HEK293T (cell line): ENCODE measurements around the gene HS6ST2.
A peak's percentile ranks its signal among the peaks of the same experiment; 100 is the strongest.

Experiments
- CTCF ChIA-PET: fragments of 350-600 bp; formaldehyde crosslinking; extraction: SDS; loops from one replicate; lab custom pipeline; 2021; ENCODE audit warnings: antibody characterized with exemption, inconsistent platforms; lab: Yijun Ruan, JAX
- POLR2A ChIA-PET: fragments of 350-600 bp; formaldehyde crosslinking; extraction: SDS; loops from one replicate; lab custom pipeline; 2020; ENCODE audit warnings: antibody characterized with exemption, inconsistent platforms; lab: Yijun Ruan, JAX
- DNase-seq: peaks from one replicate; pipeline ENCODE4 v3.0.0; 2012; ENCODE audit warnings: mixed read lengths; ENCODE audit errors: extremely low spot score
- ARNT ChIP-seq: fragments of 450-650 bp; IDR thresholded peaks from 2 replicates; pipeline ENCODE4 v1.6.1; 2017; ENCODE audit warnings: mild to moderate bottlenecking
- BHLHE40 ChIP-seq: fragments of 450-650 bp; IDR thresholded peaks from 2 replicates; pipeline ENCODE4 v1.6.1; 2016; ENCODE audit warnings: mild to moderate bottlenecking, moderate library complexity, borderline replicate concordance
- CTBP1 ChIP-seq: fragments of 450-650 bp; IDR thresholded peaks from 2 replicates; pipeline ENCODE4 v1.6.1; 2016; ENCODE audit warnings: borderline replicate concordance
- ELF4 ChIP-seq: fragments of 450-650 bp; IDR thresholded peaks from 2 replicates; pipeline ENCODE4 v1.6.1; 2017; ENCODE audit warnings: antibody characterized with exemption
- FOXA1 ChIP-seq: fragments of 450-650 bp; IDR thresholded peaks from 2 replicates; pipeline ENCODE4 v1.6.1; 2016; ENCODE audit warnings: mild to moderate bottlenecking
- FOXK2 ChIP-seq: fragments of 450-650 bp; IDR thresholded peaks from 2 replicates; pipeline ENCODE4 v1.6.1; 2016; ENCODE audit warnings: mild to moderate bottlenecking
- FOXM1 ChIP-seq: fragments of 450-650 bp; IDR thresholded peaks from 2 replicates; pipeline ENCODE4 v1.6.1; 2017; ENCODE audit warnings: mild to moderate bottlenecking, borderline replicate concordance
- HDGF ChIP-seq: fragments of 450-650 bp; IDR thresholded peaks from 2 replicates; pipeline ENCODE4 v1.6.1; 2017; ENCODE audit warnings: antibody characterized with exemption, borderline replicate concordance
- L3MBTL2 ChIP-seq: fragments of 450-650 bp; conservative IDR thresholded peaks from 2 replicates; pipeline ENCODE4 v1.6.1; 2016; ENCODE audit warnings: mild to moderate bottlenecking
- LEF1 ChIP-seq: fragments of 450-650 bp; IDR thresholded peaks from 2 replicates; pipeline ENCODE4 v1.6.1; 2017; ENCODE audit warnings: mild to moderate bottlenecking, borderline replicate concordance
- NFRKB ChIP-seq: fragments of 450-650 bp; IDR thresholded peaks from 2 replicates; pipeline ENCODE4 v1.6.1; 2016; ENCODE audit warnings: mild to moderate bottlenecking, moderate library complexity
- PKNOX1 ChIP-seq: fragments of 450-650 bp; IDR thresholded peaks from 2 replicates; pipeline ENCODE4 v1.6.1; 2016
- SP1 ChIP-seq: fragments of 450-650 bp; IDR thresholded peaks from 2 replicates; pipeline ENCODE4 v1.6.1; 2017
- SUZ12 ChIP-seq: fragments of 450-650 bp; IDR thresholded peaks from 2 replicates; pipeline ENCODE4 v1.6.1; 2016; ENCODE audit warnings: mild to moderate bottlenecking
- TARDBP ChIP-seq: fragments of 450-650 bp; IDR thresholded peaks from 2 replicates; pipeline ENCODE4 v1.6.1; 2016
- ZNF384 ChIP-seq: fragments of 450-650 bp; IDR thresholded peaks from 2 replicates; pipeline ENCODE4 v1.6.1; 2016

The HS6ST2 gene

GRCh38 chrX:132665676-132666075 lies 292.8 kb downstream of the HS6ST2 start:
- ChIA-PET POLR2A (no interaction called here), CTCF (no interaction called here)
- no peak for DNase-seq
- no peak for TF ChIP-seq TARDBP
- TF ChIP-seq FOXM1, result no peak
- no peak for TF ChIP-seq ZNF384
- TF ChIP-seq PKNOX1, result no peak
- TF ChIP-seq L3MBTL2, result no peak
- TF ChIP-seq ELF4, result no peak
- no peak for TF ChIP-seq HDGF
- TF ChIP-seq SP1, result no peak
- TF ChIP-seq FOXA1, result no peak
- TF ChIP-seq BHLHE40, result no peak
- TF ChIP-seq CTBP1, result no peak
- TF ChIP-seq SUZ12, result no peak
- TF ChIP-seq FOXK2, result no peak
- TF ChIP-seq ARNT, result no peak
- no peak for TF ChIP-seq LEF1

GRCh38 chrX:132664273-132664672 lies 294.2 kb downstream of the HS6ST2 start:
- TF ChIP-seq LEF1, result no peak
- no peak for TF ChIP-seq ELF4
- TF ChIP-seq FOXK2, result no peak
- TF ChIP-seq TARDBP, result no peak
- TF ChIP-seq NFRKB, result no peak
- no peak for TF ChIP-seq CTBP1
- TF ChIP-seq FOXA1, result no peak
- no peak for TF ChIP-seq PKNOX1
- TF ChIP-seq FOXM1, result no peak
- DNase-seq, result no peak
- ChIA-PET POLR2A (no interaction called here), CTCF (no interaction called here)

GRCh38 chrX:132662844-132663243 lies 295.6 kb downstream of the HS6ST2 start:
- TF ChIP-seq SP1 (no peak), L3MBTL2 (no peak), FOXA1 (no peak), FOXM1 (no peak), HDGF (no peak), CTBP1 (no peak), ELF4 (no peak), BHLHE40 (no peak), NFRKB (no peak), TARDBP (no peak)
- DNase-seq, result no peak
- CTCF ChIA-PET, result no interaction called here
- POLR2A ChIA-PET, result no interaction called here

GRCh38 chrX:132657876-132658275 lies 300.6 kb downstream of the HS6ST2 start:
- POLR2A ChIA-PET, result no interaction called here
- CTCF ChIA-PET, result no interaction called here
- DNase-seq, result no peak
- TF ChIP-seq HDGF, result no peak
- no peak for TF ChIP-seq LEF1
- TF ChIP-seq BHLHE40, result no peak

GRCh38 chrX:132652871-132653270 lies 305.6 kb downstream of the HS6ST2 start:
- TF ChIP-seq PKNOX1 (no peak), FOXK2 (no peak), SP1 (no peak), ARNT (no peak), TARDBP (no peak), LEF1 (no peak), CTBP1 (no peak), ELF4 (no peak), SUZ12 (no peak), BHLHE40 (no peak), ZNF384 (no peak), FOXM1 (no peak), L3MBTL2 (no peak)
- ChIA-PET POLR2A (no interaction called here), CTCF (interaction anchor here (0.9 kb wide), 1 partner anchor 21 kb away, joined by 3 read pairs; no protein-coding TSS in a partner anchor)
- no peak for DNase-seq

- POLR2A ChIA-PET, result no interaction called here
- peak; percentile 9 for DNase-seq
- TF ChIP-seq SUZ12 (no peak), SP1 (no peak), CTBP1 (no peak), ZNF384 (no peak), NFRKB (no peak), LEF1 (no peak), TARDBP (no peak), FOXA1 (no peak), ELF4 (no peak), BHLHE40 (no peak), HDGF (no peak), FOXM1 (no peak), L3MBTL2 (no peak), ARNT (no peak), FOXK2 (no peak), PKNOX1 (no peak)
- CTCF ChIA-PET, result no interaction called here
These were observed 306.9 kb downstream of the HS6ST2 start for GRCh38 chrX:132651421-132652086.
